H1 (cell line): Measurements from ENCODE around the gene LRR1.

Experiments
- ATF2 ChIP-seq: IDR thresholded peaks from 2 replicates; pipeline ENCODE4 v1.6.1; 2012; ENCODE audit warnings: low read length, inconsistent platforms
- CBX8 ChIP-seq: fragments of 300-800, 300-1000 bp; sonication (generic); IDR thresholded peaks from 2 replicates; pipeline ENCODE4 v1.7.1; 2016; ENCODE audit warnings: low read depth, low read length, borderline replicate concordance
- CREB1 ChIP-seq: IDR thresholded peaks from 2 replicates; pipeline ENCODE4 v1.6.1; 2012; ENCODE audit warnings: inconsistent platforms
- EZH2 ChIP-seq: fragments of 200-600 bp; sonication (generic); IDR thresholded peaks from 2 replicates; pipeline ENCODE4 v1.7.1; 2012; ENCODE audit warnings: low read depth, mild to moderate bottlenecking, moderate library complexity, low read length, inconsistent platforms; ENCODE audit not compliant: severe bottlenecking
- FOSL1 ChIP-seq: IDR thresholded peaks from 2 replicates; pipeline ENCODE4 v1.6.1; 2011; ENCODE audit warnings: mild to moderate bottlenecking, low read depth, low read length, moderate library complexity; ENCODE audit not compliant: insufficient read depth
- MAX ChIP-seq: IDR thresholded peaks from 2 replicates; pipeline ENCODE4 v1.6.1; 2012; ENCODE audit warnings: inconsistent platforms
- POLR2AphosphoS5 ChIP-seq: IDR thresholded peaks from 2 replicates; pipeline ENCODE4 v1.6.1; 2011; ENCODE audit warnings: low read depth, low read length
- SIX5 ChIP-seq: IDR thresholded peaks from 2 replicates; pipeline ENCODE4 v1.6.1; 2011; ENCODE audit warnings: mild to moderate bottlenecking, low read depth, low read length

DNA sequence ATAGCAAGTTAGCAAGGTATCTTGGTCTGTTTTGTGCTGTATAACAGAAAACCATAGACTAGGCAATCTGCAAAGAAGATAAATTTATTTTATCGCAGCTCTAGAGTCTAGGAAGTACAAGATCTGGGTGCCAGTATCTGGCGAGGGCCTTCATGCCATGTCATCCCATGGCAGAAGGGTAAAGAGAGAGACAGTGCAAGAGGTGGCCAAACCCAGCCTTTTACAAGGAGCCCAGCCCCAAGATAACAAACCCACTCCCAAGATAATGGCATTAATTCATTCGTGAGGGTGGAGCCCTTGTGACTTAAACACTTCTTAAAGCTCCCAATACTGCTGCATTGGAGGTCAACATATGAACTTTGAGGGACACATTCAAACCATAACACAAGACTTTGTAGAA lies 29.5 kb upstream of the LRR1 start:
- no peak for TF ChIP-seq POLR2AphosphoS5
- no peak for TF ChIP-seq ATF2
- TF ChIP-seq CREB1, result no peak
- no peak for TF ChIP-seq MAX
- TF ChIP-seq SIX5, result no peak
- no peak for TF ChIP-seq FOSL1
- no peak for TF ChIP-seq CBX8
- TF ChIP-seq EZH2, result no peak
